Stimulated activated CD4-positive, alpha-beta T cell treated with anti-CD3 and anti-CD28 coated beads, Interleukin-1b, Interleukin-23, amount 100 ng/mL, for 4 hours (primary cell): ENCODE data around the gene ZNF185.

Experiments
- DNase-seq, 2 donors: peaks; one replicate each; pipeline ENCODE4 v3.0.0-alpha.2; 2020; ENCODE audit warnings: low read depth in 2 of 2

The ZNF185 gene

GRCh38 chrX:152897222-152898131 is at the start of gene ZNF185:
Gene ZNF185, plus strand, starts transcription at chrX:152898067. Its CDS starts 16,423 bp downstream, at chrX:152914490.
- DNase-seq, result no peak

DNA sequence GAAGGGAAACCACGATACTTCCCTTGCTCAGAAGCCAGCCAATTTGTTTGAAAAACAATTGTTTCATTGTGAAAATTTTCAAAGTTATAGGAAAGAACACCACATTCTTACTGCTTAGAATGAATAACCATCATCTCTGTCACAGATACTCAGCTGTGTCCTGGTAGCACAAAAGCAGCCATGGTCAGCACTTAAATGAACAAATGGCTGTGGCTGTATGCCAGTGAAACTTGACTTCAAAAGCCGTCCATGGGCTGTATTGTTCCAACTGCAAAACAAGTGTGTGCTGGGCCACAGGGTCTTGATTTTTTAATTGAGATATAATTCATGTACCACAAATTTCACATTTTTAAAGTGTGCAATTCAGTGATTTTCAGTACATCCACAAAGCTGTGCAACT is 47.4 kb upstream of the ZNF185 start:
- no peak for DNase-seq

GRCh38 chrX:152853986-152854385 is 43.9 kb upstream of the ZNF185 start:
- no peak for DNase-seq

DNA sequence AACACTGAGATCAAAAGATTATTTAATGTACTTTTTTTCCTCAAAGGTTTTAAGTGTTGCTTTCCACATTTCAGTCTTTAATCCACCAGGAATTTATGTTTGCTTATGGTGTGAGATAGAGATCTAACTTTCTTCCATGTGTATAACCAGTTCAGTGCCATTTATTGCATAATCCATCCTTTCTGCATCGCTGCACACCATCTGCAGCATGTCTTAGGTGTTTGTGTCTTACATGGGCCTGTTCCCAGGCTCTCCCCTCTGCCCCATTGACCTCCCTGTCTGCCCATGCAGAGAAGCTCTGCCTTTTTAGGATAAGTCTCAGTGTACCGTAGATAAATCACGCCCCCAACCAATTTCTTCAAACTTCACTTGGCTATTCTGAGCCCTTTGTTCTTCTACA is 36.8 kb upstream of the ZNF185 start:
- DNase-seq, result no peak

DNA sequence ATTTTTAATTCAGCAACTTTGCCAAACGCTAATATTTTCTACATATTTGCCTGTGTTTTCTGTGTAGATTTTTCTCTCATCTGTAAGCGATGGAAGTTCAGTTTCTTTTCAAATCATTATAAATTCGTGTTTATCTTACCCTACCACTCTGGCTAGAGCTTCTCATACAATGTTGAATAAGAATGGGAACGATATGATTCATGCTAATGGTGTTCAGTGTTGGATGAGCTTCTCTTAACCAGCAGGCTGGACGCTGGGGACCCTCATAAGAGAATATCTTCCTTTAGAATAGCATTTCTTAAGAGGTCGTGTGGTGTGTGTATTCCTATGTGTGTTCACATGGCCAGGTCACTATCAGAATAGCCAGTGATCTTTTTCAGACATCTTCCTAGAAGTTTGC is 36.0 kb upstream of the ZNF185 start:
- DNase-seq, result no peak

GRCh38 chrX:152865232-152865920 is 32.5 kb upstream of the ZNF185 start:
- no peak for DNase-seq

GRCh38 chrX:152866386-152866785 is 31.5 kb upstream of the ZNF185 start:
- DNase-seq, result no peak

DNA sequence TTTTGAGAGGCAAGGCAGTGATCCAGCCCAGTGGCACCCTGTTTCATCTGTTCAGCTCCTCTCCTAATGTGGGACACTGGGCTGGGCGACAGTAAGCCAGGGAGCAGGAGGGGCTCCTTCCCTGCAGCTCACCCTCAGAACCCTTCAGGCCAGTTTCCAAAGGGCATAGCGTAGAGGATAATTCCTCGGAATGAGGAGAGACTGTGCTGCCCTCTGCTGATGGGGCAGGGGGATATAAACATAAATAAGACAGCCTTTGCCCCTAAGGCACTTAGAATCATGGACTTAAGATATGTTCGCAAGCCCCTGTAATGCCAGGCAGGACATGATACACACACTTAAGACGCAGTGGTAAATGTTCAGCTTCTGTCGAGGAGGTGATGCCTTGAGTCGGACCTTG is 27.9 kb upstream of the ZNF185 start:
- no peak for DNase-seq

DNA sequence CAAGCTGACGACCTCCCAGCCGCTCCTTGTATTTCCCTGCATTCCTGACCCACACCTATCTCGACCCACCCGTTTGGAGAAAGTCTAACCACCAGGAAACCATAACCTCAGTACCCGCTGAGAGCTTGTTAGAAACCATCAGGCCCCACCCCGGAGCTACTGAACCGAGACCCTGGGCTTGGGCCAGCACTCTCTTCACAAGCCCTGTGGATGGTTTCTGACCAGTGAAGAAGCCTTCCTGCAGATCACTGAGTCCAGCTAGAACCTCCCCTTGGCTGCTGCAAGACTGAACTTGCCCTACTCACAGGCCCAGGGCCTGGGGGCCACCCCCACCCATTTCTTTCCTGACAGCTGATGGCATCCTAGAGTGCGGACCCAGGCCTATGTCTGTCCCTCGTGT is 26.6 kb upstream of the ZNF185 start:
- DNase-seq, result no peak

DNA sequence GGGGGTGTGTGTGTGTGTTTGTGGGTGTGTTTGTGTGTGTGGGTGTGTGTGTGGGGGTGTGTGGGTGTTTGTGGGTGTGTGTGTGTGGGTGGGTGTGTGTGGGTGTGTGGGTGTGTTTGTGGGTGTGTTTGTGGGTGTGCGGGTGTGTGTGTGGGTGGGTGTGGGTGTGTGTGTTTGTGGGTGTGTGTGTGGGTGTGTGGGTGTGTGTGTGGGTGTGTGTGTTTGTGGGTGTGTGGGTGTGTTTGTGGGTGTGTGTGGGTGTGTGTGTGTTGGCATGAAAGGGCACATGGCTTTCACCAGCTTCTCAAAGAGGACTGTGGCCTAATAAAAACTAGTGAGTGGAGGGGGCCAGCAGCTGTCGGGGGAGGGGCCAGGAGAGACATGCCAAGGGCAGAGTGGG is 25.3 kb upstream of the ZNF185 start:
- no peak for DNase-seq

DNA sequence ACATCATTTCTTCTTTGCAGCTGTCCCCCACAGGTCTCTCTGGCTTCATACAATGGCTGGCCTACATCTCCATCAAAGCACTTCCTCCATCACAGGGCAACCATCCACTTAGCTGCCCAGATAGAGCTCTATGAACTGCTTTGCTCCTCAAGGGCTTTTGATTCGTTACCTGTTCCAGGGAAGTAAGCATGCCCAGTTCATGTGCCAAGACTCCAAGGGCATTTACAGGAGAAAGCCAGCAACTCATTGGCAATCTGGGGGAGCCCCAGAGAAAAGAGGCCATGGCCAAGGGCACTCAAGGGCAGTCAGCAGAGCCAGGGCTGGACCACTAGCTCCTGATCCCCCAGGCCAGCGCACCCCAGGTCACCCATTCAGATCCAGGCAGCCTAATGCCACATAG is 24.5 kb upstream of the ZNF185 start:
- DNase-seq, result no peak

- no peak for DNase-seq
Measured at GRCh38 chrX:152876931-152877840, 20.7 kb upstream of the ZNF185 start.

GRCh38 chrX:152878976-152879755 is 18.7 kb upstream of the ZNF185 start:
- no peak for DNase-seq

- no peak for DNase-seq
Measured at GRCh38 chrX:152881289-152881688, 16.6 kb upstream of the ZNF185 start.

GRCh38 chrX:152884171-152884570 is 13.7 kb upstream of the ZNF185 start:
- DNase-seq, result no peak

DNA sequence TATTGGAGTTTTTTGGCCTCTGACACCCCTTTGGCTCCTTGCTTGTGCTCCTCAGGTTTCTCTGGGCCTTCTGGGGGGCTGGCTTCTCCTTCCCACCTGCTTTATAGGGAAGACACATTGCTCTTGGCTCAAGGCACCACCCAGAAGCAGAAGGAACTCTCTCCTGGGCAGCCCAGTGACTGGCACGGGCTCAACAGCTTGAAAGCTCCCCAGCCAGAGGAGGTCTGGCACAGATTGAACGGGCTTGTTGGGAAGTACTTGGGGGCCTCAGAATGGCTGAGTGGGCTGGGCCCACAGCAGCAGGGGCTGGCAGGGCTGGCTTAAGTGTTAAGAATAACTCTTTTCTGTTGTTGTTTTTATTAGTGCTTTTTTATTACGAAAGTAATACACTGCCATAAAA is 11.2 kb upstream of the ZNF185 start:
- no peak for DNase-seq

DNA sequence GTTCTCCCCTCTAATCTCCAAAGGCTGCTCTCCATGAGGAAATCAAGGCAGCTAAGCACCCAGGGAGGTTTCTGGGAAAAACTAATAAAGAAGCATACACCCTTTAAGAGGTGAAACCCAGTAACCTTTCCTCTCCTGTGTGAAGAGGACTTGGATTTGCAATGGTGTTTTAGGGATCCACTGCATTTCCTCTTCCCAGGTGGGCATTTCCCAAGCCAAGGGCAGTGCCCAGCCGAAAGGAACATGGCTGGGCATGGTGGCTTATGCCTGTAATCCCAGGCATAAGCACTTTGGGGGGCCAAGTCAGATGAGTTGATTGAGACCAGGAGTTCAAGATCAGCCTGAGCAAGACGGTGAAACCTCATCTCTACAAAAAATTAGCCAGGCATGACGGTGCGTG is 5.4 kb upstream of the ZNF185 start:
- no peak for DNase-seq

DNA sequence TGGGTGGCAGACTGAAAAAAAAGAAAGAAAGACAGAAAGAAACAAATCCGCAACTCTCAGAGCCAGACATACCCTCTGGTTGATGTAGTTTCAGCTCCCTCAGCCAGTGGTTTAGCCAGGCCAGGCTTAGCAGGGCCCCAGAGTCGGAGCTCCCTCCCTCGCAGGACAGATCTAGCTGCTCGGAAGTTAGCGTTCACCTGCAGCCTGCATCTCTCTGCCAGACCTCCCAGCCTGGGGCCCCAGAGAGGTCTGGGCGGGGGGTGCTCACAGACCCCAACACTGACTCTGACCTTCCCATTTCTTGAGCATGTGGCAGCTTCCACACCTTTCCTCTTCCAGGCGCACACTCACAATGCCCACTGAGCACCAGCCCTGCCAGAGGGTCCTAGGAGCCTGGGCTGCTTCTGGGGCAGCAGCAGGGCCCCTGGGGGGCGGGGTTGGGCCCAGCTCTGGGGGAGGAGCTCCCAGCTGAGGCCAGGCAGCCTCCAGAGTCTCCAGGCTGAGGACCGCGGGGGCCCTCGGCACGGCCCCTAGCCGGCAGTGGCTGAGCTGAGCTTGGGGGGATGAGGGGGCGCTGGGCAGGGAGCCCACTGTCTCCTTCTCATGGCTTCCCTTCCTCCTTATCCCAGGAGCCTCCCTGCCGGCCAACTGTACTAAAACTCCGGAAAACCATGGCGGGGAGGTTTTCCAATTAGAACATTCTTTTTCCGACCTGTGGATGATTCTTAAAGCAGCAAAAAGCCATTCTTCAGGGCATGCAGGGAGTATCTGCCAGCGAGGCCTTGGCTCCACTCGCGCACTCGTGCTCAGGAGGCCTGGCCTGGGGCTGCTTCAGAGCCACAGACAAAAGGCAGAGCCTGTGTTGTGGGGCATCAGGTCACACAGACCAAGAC is 4.6 kb upstream of the ZNF185 start:
- DNase-seq, result no peak

- DNase-seq, result no peak
Measured at GRCh38 chrX:152893980-152894610, 3.8 kb upstream of the ZNF185 start.

GRCh38 chrX:152895121-152895520 is 2.7 kb upstream of the ZNF185 start:
- no peak for DNase-seq
